OCI-LY7 (cell line): ENCODE results near the gene STOML2. TPM values are rescaled to one million over a fixed set of nuclear protein-coding genes. Genes with fewer than 3 reads are reported as not detected.

Source experiments
- BruUV-seq: library from RNA; stranded (reverse); fragments of 400-500 nt; replicated peaks from 2 replicates; lab custom pipeline; 2021; lab: Mats Ljungman, UMichigan
- CTCF ChIA-PET: fragments of 300-600 bp; sonication (Branson Sonifier 250); formaldehyde crosslinking; loops from one replicate; lab custom pipeline; 2022; ENCODE audit warnings: antibody characterized with exemption; ENCODE audit not compliant: unreplicated experiment; lab: Charles Lee
- POLR2A ChIA-PET: fragments of 300-600 bp; sonication (Branson Sonifier 250); formaldehyde crosslinking; loops from one replicate; lab custom pipeline; 2022; ENCODE audit warnings: antibody characterized with exemption; lab: Charles Lee
- DNase-seq: peaks from one replicate; pipeline ENCODE4 v3.0.0-alpha.2; 2015; ENCODE audit warnings: low spot score
- H2AFZ ChIP-seq: fragments of 200-600 bp; sonication (generic), shearing (Covaris generic); 2 replicates; pipeline ENCODE4 v1.6.1; 2014; ENCODE audit warnings: mild to moderate bottlenecking, antibody characterized with exemption, low read length, moderate library complexity
- H3K27ac ChIP-seq: fragments of 200-600 bp; sonication (generic); 2 replicates; pipeline ENCODE4 v1.5.1; 2014; ENCODE audit warnings: mixed run types, low read depth, mild to moderate bottlenecking, moderate library complexity, low read length, inconsistent platforms; ENCODE audit not compliant: poor library complexity, severe bottlenecking
- H3K36me3 ChIP-seq: fragments of 200-600 bp; sonication (generic); 2 replicates; pipeline ENCODE4 v1.6.1; 2014; ENCODE audit warnings: mild to moderate bottlenecking, antibody characterized with exemption, low read length, moderate library complexity, mixed read lengths; ENCODE audit not compliant: insufficient read depth
- H3K4me1 ChIP-seq: fragments of 200-600 bp; sonication (generic); 2 replicates; pipeline ENCODE4 v1.5.1; 2014; ENCODE audit warnings: mild to moderate bottlenecking, low read length; ENCODE audit not compliant: insufficient read depth, poor library complexity, severe bottlenecking
- H3K4me2 ChIP-seq: fragments of 200-600 bp; sonication (generic); 2 replicates; pipeline ENCODE4 v1.6.1; 2014; ENCODE audit warnings: mild to moderate bottlenecking, low read length
- H3K4me3 ChIP-seq: fragments of 200-600 bp; sonication (generic); 2 replicates; pipeline ENCODE4 v1.5.1; 2014; ENCODE audit warnings: mild to moderate bottlenecking, low read depth, low read length; ENCODE audit not compliant: poor library complexity, severe bottlenecking
- H3K79me2 ChIP-seq: fragments of 200-600 bp; sonication (generic); 2 replicates; pipeline ENCODE4 v1.6.1; 2016; ENCODE audit warnings: low read depth, mild to moderate bottlenecking, low read length, moderate library complexity, mixed read lengths; ENCODE audit not compliant: insufficient read depth
- H3K9me2 ChIP-seq: fragments of 200-600 bp; sonication (generic); 2 replicates; pipeline ENCODE4 v1.6.1; 2016; ENCODE audit warnings: mild to moderate bottlenecking, low read length, mixed read lengths; ENCODE audit not compliant: insufficient read depth
- H3K9me3 ChIP-seq: fragments of 200-600 bp; sonication (generic); 2 replicates; pipeline ENCODE4 v1.6.1; 2014; ENCODE audit warnings: mild to moderate bottlenecking, mixed run types, low read length, mixed read lengths
- H4K20me1 ChIP-seq: fragments of 200-600 bp; sonication (generic); 2 replicates; pipeline ENCODE4 v1.6.1; 2014; ENCODE audit warnings: mild to moderate bottlenecking, antibody characterized with exemption, low read length, moderate library complexity, mixed read lengths; ENCODE audit not compliant: insufficient read depth
- CTCF ChIP-seq: fragments of 200-600 bp; sonication (generic); conservative IDR thresholded peaks from 2 replicates; pipeline ENCODE4 v1.5.1; 2014; ENCODE audit warnings: mild to moderate bottlenecking, antibody characterized with exemption, low read length, moderate library complexity, mixed read lengths
- EZH2phosphoT487 ChIP-seq: fragments of 200-600 bp; sonication (generic); IDR thresholded peaks from 2 replicates; pipeline ENCODE4 v1.6.1; 2018; ENCODE audit warnings: low read depth, borderline replicate concordance, mild to moderate bottlenecking, mixed run types, antibody characterized with exemption, low read length, moderate library complexity, mixed read lengths
- intact Hi-C: fragments of 100-400 bp; cut with micrococcal nuclease; formaldehyde crosslinking; loops from one replicate; pipeline ENCODE4 v1.10.0; 2022; ENCODE audit not compliant: unreplicated experiment
- total RNA-seq, 2 experiments: library from RNA; depleted of rRNA in 1 of 2; stranded (reverse); fragments of >200 nt in 1 of 2; shearing (Covaris generic) in 1 of 2; gene quantifications; 2 replicates each; pipeline ENCODE4 v1.2.3, GENCODE V29; 2014 to 2022

The STOML2 gene
- total RNA-seq, 2 experiments from 2014 or later: 155 to 158 TPM

- Histone ChIP-seq H2AFZ (peak overlapping the region; percentile 82), H3K4me1 (peaks cover 35% of the 10 kb centered on the region), H3K79me2 (no peaks in the 10 kb centered on the region), H3K4me3 (peak overlapping the region; percentile 74), H3K9me3 (no peaks in the 10 kb centered on the region), H3K4me2 (peak overlapping the region; percentile 96), H3K9me2 (no peaks in the 10 kb centered on the region), H3K36me3 (no peaks in the 10 kb centered on the region), H3K27ac (peak overlapping the region; percentile 73), H4K20me1 (no peaks in the 10 kb centered on the region)
- intact Hi-C loops: loop anchor here (1.0 to 5.0 kb wide), 7 partner anchors 46 to 501 kb away; partner anchors contain the start of genes CD72, DNAJB5 and UNC13B
- ChIA-PET POLR2A (interaction anchor here (1.0 to 1.2 kb wide), 2 partner anchors 13 to 141 kb away, joined by 4 to 5 read pairs; partner anchors contain the start of gene STOML2), CTCF (no interaction called here)
- DNase-seq: no peak
- TF ChIP-seq EZH2phosphoT487: no peak
- TF ChIP-seq CTCF: no peak
- BruUV-seq: no TSS peak
These were observed 13.6 kb upstream of the STOML2 start for GRCh38 chr9:35116539-35116897.

- CTCF ChIA-PET: interaction anchor here (0.6 to 1.0 kb wide), 3 partner anchors 19 to 438 kb away, joined by 3 to 8 read pairs (median 3); partner anchors contain the start of gene PIGO
- intact Hi-C loops: loop anchor here (1.0 to 5.0 kb wide), 7 partner anchors 46 to 501 kb away; partner anchors contain the start of genes CD72, DNAJB5 and UNC13B
- H3K4me1 ChIP-seq: peaks cover 38% of the 10 kb centered on the region
These were observed 13.0 kb upstream of the STOML2 start, which contains the start of gene ATOSB for GRCh38 chr9:35115680-35116538. ATOSB (minus strand) TSS chr9:35115862; CDS start chr9:35108274, 7,588 bp downstream.

More at GRCh38 chr9:35115680-35116538, 13.0 kb upstream of the STOML2 start, which contains the start of gene ATOSB:
- Histone ChIP-seq H3K9me2 (no peaks in the 10 kb centered on the region), H3K4me2 (peak within 1 kb of the TSS; percentile 96), H3K9me3 (no peaks in the 10 kb centered on the region), H2AFZ (peak within 1 kb of the TSS; percentile 82), H3K36me3 (no peaks in the 10 kb centered on the region), H4K20me1 (no peaks in the 10 kb centered on the region), H3K4me3 (peak within 1 kb of the TSS; percentile 74), H3K79me2 (no peaks in the 10 kb centered on the region), H3K27ac (peak within 1 kb of the TSS; percentile 73)
- POLR2A ChIA-PET: interaction anchor here (1.0 to 1.2 kb wide), 3 partner anchors 12 to 141 kb away, joined by 3 to 5 read pairs (median 4); partner anchors contain the start of gene STOML2
- BruUV-seq: no TSS peak
- TF ChIP-seq EZH2phosphoT487 (no peak), CTCF (no peak)
- peak; percentile 95 for DNase-seq
